MV-4-11 (cell line): ENCODE results near the gene PLD2.

Source experiments
- DNase-seq: peaks from one replicate; lab custom pipeline; 2025; lab: John Stamatoyannopoulos, UW

Gene PLD2, protein sequence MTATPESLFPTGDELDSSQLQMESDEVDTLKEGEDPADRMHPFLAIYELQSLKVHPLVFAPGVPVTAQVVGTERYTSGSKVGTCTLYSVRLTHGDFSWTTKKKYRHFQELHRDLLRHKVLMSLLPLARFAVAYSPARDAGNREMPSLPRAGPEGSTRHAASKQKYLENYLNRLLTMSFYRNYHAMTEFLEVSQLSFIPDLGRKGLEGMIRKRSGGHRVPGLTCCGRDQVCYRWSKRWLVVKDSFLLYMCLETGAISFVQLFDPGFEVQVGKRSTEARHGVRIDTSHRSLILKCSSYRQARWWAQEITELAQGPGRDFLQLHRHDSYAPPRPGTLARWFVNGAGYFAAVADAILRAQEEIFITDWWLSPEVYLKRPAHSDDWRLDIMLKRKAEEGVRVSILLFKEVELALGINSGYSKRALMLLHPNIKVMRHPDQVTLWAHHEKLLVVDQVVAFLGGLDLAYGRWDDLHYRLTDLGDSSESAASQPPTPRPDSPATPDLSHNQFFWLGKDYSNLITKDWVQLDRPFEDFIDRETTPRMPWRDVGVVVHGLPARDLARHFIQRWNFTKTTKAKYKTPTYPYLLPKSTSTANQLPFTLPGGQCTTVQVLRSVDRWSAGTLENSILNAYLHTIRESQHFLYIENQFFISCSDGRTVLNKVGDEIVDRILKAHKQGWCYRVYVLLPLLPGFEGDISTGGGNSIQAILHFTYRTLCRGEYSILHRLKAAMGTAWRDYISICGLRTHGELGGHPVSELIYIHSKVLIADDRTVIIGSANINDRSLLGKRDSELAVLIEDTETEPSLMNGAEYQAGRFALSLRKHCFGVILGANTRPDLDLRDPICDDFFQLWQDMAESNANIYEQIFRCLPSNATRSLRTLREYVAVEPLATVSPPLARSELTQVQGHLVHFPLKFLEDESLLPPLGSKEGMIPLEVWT

DNA sequence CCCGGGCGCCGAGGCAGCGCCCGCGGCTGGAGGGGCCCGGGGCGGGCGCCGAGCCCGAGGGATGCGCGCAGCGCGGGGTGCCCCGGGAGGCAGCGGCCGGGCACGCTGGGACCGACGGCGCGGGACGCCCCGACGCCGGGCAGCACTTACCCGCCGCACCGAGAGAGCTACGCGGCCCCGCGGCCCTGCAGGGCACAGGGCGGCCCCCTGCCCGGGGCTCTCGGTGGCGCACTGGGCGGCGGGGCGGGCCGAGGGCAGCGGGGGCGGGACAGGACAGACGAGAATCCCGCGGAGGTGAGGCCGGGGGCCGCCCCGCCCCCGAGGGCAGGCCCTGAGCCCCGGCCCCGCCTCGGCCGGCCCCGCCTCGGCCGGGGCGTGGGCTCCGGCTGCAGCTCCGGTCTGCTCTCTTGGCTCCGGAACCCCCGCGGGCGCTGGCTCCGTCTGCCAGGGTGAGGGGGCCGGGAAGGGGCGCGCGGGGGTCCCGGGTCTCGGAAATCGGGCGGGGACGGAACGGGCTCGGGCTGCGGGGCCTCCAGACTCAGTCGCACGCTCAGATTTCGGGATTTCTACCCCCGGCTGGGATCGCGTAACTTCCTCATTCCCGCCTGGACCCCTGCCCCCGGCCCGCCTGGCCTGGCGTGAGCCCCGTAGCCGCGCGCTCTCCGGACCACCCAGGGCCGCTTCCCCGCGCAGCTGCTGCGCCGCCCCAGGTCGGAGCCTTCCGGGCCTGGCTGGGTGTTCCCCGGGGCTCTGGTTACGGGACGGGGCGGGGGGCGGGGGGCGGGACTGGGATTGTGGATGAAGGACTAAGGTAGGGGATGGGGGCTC lies at the start of gene PLD2:
TSS of gene PLD2 (plus strand) at position 376 of the 828 bp plus-strand sequence. CDS start 621 bp downstream, outside the sequence.
- peak; percentile 54 for DNase-seq

DNA sequence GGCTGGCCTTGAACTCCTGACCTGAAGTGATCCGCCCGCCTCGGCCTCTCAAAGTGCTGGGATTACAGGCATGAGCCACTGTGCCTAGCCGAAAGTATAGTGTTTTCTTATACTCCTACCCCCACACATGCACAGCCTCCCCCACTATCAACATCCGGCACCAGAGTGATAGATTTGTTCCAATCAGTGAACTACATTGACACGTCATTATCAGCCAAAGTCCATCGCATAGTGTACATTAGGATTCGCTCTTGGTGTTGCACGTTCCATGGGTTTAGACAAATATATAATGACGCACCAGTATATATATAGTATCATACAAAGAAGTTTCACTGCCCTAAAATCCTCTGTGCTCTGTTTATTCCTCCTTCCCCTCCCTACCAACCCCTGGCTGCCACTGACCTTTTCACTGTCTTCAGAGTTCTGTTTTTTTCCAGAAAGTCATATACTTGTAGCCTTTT lies 47.1 kb upstream of the PLD2 start:
- peak; percentile 94 for DNase-seq

DNA sequence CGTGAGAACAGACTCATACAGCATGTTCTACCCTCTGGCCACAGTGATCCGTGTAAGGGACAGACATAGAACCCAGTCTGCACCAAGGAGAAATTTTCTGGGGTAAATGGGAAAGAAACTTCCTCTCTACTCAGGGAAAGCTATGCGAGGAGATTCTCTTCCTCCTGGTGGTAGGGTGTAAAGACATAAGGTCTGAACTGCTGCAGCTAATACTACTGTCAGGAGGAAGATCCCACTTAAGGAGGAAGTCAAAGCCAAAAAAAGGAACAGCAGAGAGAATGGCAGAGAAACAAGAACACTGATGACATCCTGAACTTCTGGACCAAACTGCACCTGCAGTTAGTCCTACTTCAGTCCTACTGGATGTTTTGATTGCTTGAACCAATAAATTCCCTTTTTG lies 42.4 kb upstream of the PLD2 start:
- peak; percentile 91 for DNase-seq

DNA sequence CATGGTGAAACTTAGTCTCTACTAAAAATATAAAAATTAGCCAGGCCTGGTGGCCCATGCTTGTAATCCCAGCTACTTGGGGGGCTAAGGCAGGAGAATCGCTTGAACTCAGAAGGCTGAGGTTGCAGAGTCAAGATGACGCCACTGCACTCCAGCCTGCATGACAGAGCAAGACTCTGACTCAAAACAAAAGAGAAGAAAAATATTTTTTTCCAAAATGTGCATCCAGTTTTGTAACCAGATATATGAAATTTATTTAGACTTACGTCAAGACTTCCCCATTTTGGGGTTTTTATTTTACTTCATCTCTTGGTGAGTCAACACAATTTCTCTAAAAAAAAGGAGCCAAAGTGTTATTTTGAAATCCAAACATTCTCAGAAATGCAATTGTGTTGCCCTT lies 40.8 kb upstream of the PLD2 start:
- DNase-seq: peak; percentile 94

DNA sequence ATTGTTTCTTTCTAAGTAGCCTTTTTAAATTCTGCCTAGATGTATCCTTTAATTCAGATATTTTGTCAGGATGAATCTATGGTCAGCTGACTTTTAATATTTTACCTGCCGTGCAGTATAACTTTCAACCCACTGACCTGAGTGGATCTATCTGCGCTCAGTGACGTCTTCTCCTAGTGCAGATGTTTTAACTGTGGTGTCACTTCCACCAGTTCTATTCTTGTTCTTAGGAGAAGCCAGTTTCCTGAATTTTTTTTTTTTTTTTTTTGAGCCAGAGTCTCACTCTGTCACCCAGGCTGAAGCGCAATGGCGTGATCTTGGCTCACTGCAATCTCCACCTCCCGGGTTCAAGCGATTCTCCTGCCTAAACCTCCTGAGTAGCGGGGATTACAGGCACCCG lies 40.2 kb upstream of the PLD2 start:
- peak; percentile 64 for DNase-seq

DNA sequence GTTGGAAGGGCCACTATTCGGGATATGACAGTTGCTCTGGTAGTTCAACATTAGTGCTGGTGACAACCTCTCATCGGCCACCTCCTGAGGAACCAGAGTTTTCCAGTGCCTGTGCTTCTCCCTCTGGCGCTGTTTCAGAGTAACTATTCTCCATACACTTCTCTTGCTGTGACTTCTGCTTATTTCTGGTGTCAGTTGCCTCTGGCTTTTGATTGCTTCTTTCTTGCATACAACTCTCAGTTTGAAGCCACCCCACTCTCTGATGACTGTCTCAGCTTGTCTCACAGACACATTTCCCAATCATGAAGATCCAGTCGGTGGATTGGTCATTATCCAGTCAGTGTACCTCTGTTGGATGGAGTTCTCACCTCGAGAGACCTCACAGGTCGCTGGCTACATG lies 38.7 kb upstream of the PLD2 start:
- DNase-seq: peak; percentile 71

DNA sequence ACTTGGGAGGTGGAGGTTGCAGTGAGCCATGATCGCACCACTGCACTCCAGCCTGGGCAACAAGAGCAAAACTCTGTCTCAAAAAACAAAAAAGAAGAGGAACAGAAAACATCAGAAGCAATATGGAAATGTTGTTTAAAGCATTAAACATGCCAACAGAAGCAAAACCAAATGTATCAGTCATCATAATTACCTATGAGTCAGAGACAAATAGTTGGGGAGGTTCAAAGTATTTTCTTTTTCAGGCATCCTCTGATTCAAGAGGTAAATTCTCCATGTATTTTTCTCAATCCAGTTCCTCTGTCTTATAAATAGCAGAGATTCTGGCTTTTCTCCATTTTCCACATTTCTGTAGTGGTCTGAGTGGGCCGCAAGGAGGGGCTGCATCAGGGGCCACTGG lies 37.3 kb upstream of the PLD2 start:
- DNase-seq: peak; percentile 31

DNA sequence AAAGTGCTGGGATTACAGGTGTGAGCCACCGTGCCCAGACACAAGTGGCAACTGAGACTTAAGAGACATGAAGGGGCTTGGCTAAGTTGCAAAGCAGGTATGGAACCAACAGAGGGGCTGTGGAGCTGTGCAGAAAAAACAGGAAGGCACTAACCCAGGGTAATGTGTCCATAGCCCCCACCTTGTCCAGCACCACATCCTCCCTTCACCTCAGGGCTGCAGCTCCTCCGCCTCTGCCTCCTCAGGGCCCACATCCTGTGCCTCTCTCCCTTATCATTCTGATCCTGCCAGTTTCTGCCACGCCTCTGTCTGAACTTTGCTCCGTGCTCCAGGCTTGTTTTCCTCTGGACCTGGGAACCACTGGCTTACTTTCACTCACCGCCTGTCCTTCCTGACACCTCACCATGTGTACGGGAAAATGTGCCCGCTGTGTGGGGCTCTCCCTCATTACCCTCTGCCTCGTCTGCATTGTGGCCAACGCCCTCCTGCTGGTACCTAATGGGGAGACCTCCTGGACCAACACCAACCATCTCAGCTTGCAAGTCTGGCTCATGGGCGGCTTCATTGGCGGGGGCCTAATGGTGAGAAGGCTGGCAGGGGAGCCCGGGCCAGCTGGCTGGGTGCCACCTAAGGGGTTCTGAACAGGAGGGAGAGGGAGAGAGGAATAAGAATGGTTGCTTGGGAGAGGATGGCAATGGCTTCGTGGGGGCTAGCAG lies 35.3 kb upstream of the PLD2 start, which contains the start of gene TM4SF5:
TSS of gene TM4SF5 (plus strand) at position 368 of the 716 bp plus-strand sequence. CDS start at position 405, 37 bp downstream.
- DNase-seq: no peak

DNA sequence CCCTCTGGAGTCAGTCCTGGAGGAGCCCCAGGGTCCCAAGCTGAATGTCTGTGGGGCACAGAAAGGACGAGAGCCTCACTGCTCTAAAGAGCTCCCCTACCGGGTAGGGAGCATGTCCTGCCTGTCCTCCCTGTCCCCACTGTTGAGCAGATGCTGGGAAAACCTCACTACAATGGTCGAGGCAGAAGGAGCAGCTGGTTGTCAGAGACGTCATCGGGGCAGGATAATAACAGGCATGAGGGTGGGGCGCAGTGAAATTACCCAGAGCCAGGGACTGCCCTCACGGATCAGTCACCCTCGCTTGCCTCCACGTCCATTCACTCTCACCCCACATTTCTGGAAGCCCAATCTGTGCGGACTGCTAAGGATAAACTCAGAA lies 34.7 kb upstream of the PLD2 start:
- no peak for DNase-seq

DNA sequence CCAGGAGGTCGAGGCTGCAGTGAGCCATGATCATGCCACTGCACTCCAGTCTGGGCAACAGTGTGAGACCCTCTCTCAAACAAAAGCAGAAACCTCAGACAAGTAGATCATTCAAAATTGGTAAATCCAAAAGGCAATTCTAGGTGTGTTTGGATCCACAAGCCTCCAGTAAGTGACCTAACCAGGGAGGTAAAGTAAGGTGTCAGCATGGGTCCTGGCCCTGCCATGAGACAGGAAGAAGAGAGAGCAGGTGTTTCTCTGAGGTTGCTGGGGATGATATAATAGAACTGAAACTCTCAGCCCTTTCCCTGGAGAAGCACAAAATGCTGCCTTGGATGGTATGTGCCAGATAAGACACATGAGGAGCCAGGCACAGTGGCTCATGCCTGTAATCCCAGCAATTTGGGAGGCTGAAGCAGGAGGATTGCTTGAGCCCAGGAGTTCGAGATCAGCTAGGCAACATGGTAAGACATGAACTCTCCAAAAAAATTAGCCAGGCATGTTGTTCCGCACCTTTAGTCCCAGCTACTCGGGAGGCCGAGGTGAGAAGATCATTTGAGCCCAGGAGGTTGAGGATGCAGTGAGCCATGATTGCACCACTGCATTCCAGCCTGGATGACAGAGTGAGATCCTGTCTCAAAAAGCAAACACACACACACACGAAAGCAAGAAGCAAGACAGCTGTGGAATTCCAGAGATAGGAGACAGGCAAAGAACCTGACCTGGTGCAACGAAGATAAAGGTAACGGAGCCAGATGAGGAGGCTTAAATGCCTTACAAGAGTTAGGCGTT lies 28.8 kb upstream of the PLD2 start:
- DNase-seq: no peak

DNA sequence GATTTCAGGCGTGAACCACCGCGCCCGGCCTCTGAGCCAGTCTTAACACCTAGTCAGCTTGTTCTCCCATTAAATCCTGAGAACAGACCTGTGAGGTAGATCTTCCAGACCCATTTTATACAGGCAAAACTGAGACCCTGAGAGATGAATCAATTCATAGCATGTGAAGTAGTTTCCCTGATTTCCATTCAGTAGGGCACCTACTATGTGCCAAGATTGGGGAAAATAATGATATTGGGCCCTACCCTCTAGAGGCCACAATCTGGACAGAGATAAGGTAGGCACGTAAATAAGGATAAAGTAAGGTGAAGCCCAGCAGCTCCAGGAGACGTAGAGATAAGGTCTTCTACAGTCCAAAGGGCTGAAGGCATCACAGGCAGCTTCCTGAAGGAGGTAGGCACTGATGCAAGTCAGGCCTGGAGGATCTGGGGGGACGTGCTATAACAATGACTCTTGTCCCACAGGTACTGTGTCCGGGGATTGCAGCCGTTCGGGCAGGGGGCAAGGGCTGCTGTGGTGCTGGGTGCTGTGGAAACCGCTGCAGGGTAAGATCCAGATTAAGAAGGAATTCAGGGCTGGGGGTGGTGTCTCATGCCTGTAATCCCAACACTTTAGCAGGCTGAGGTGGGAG lies 26.5 kb upstream of the PLD2 start:
- no peak for DNase-seq

DNA sequence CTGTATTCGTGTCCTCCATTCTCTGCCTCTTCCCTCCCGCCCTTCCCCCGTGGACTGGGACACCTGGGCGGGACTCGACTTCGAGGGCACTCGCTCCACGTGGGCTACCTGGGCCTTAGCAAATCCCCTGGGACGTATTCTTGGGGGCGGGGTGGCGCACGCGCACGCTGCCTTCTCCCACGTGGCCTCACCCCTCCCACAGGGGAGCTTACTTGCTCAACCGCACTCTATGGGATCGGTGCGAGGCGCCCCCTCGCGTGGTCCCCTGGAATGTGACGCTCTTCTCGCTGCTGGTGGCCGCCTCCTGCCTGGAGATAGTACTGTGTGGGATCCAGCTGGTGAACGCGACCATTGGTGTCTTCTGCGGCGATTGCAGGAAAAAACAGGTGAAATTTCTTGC lies 24.3 kb upstream of the PLD2 start:
- no peak for DNase-seq

DNA sequence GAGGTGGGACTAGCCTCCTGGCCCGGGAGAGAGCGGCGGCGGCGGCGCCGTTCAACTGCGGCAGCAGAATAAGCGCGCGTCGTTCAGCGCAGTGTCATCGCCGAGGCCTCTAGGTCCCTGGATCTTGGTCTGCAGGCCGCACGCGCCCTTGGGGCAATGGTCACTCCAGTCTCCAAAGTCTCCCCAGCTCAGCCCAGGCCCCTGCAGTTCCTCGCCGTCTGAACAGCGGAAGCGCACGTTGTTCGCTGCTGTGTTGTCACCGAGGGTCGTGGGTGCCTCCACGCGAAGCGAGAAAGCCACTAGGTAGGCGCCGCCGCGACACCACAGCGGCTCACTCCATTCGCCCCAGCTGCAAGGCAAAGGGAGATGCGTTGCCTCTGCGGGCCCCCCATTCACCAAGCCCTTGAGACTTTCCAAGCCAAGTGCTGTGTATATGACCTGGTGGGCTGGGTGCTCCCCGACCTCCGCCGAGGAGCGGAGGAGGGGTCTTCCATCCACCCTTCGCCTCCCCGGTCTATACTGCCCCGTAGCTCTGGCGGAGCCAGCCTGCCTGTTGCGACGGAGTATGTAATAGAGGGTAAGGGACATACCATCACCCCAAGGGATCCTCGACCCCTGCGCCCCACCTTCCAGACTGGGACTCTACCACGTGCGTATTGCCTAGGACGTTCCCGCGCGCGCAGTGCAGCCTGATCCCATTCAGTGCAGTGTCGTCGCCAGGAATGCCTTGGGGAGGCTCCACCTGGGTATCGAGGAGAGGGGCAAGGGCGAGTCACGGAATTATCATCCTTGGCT lies 21.4 kb upstream of the PLD2 start:
- DNase-seq: no peak

DNA sequence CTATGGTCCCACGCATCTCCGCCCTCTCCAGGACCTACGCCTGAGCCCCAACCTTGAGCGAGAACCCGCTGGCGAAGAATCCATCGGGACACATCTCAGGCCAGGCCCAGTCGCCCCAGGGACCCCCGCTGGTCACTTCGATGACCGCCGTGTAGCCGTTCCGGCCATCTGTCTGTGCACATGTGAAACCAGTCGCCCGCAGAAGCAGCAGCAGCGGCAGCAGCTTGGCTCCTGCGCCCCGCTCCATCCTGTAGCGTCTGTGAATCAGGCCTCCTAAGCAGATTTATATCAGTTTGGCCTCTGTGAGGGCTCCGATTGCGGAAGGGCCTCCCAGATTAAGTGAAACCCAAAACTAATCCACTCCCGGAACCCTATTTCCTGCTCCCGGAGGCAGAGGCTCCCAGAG lies 20.8 kb upstream of the PLD2 start, which contains the start of gene VMO1:
TSS of gene VMO1 (minus strand) at position 259 of the 406 bp plus-strand sequence. CDS start at position 247, 12 bp downstream.
- DNase-seq: peak; percentile 73

DNA sequence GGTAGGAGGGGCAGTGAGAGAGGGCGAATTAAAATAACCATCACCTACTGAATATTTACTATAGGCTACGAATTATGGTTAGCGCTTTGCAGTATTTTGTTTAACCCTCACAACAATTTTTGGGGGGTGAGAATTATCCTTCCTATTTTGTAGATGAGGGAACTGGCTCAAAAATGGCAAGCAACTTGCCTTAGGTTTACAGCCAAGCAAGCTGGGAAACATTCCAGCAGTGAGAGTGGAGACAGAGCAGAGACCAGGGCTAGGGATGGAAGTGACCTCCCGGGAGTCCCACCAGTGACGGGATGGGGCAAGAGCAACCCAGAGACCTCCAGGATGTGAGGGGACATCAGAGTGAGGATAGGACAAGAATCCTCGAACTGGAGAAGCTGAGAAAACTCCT lies 20.4 kb upstream of the PLD2 start:
- no peak for DNase-seq

DNA sequence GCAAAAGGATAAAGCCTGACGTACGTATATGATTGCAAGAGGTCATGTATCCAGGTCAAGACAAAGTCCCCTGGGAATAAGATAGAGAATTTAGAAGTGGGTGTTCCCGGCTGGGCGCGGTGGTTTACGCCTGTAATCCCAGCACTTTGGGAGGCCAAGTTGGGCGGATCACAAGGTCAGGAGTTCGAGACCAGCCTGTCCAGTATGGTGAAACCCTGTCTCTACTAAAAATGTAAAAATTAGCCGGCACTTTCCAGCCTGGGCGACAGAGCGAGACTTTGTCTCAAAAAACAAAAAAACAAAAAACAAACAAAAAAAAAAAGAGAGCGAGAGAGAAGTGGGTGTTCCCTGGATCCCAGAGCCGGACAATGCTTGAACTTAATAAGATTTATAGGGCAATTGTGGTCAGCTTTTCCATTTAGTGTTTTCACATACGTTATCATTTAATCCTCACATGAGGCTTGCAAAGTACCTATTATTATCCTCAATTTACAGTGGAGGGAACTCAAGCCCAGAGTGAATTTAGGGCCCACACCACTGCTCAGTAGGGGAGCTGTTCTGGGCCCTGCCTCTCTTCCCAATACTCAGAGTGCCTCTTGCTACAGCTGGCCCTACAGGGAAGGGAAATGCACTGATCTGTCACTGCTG lies 18.7 kb upstream of the PLD2 start:
- no peak for DNase-seq

DNA sequence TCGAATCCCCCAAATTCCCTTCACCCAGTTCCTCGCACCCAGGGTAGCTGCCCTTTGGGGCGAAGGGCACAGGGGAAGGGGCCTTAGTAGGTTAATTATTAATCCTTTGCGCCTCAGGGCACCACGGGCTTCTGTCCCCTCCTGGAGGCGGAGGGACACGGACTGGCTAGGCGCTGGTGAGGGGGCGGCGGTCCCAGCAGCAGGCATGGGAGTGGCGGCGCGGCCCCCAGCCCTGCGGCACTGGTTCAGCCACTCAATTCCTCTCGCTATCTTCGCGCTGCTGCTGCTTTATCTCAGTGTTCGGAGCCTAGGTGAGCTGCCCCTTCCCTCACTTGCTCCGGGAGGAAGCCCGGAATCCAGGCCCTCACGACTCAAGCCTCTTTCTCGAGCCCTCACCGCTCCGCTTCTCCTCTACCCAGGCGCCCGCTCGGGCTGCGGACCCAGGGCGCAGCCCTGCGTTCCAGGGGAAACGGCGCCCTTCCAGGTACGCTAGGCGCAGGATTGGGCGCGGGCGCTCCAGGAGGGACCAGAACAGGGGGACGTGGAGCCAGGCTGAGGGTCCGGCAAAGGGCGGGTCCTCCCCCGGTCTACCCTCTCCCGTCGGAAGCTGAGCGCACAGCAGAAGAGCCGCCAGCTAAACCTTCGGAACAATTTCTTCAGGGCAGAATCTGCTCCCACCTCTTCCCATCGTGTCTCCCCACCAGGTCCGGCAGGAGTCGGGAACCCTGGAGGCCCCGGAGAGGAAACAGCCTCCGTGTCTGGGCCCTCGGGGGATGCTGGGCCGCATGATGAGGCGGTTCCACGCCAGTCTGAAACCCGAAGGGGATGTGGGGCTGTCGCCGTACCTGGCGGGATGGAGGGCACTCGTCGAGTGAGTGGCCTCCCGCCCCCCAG lies 17.9 kb upstream of the PLD2 start, which contains the start of gene GLTPD2:
TSS of gene GLTPD2 (plus strand) at position 158 of the 894 bp plus-strand sequence. CDS start at position 206, 48 bp downstream.
- DNase-seq: no peak

DNA sequence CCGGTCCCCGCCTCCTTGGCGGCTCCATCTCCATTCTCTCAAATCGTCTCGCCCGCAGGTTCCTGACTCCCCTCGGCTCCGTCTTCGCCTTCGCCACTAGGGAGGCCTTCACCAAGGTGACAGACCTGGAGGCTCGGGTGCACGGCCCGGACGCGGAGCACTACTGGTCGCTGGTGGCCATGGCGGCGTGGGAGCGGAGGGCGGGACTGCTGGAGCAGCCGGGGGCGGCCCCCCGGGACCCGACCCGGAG lies 17.3 kb upstream of the PLD2 start:
- no peak for DNase-seq
